ENCODE results near the gene ARL5C.

Gene ARL5C

DNA sequence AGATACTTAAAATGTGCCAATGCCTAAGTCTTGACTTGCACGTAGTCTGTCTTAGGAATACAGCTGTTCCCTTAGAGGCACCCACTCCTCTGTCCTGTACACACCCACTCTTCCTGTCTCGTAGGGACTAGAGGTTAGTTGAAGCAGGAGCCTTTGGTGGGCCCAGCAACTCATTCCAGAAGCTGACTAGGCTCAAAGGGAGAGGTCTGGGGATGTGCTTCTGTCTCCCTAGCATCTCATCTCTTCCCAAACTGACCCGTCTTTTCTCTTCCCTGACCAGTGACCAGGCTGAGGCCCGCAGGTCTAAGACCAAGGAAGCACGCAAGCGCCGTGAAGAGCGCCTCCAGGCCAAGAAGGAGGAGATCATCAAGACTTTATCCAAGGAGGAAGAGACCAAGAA, 38.3 kb upstream of the ARL5C start:
- Histone ChIP-seq H3K4me1 (ENCODE audit: control insufficient read depth, low read length) (peaks cover 73% of the 10 kb centered on the region), H3K9me2 (replicated peaks; ENCODE audit: control insufficient read depth, low read length) (no peaks in the 10 kb centered on the region), H3K27me3 (ENCODE audit: control insufficient read depth, low read length) (no peaks in the 10 kb centered on the region), H3K4me3 (ENCODE audit: low read length) (no peak overlapping the region), H3K36me3 (ENCODE audit: control insufficient read depth, low read length) (peaks cover 51% of the 10 kb centered on the region), H3K9me3 (ENCODE audit: control insufficient read depth, insufficient read depth, low read length) (no peaks in the 10 kb centered on the region), H3K79me2 (ENCODE audit: control insufficient read depth, low read length) (peaks cover 30% of the 10 kb centered on the region), H3F3A (ENCODE audit: control insufficient read depth, insufficient read depth) (peaks cover 72% of the 10 kb centered on the region), H3K27ac (ENCODE audit: low read depth, low read length) (peak overlapping the region; percentile 31; the same call in 1 of the 2 replicates), H4K20me1 (ENCODE audit: control insufficient read depth, insufficient read depth, low read depth, low read length) (peaks cover 8% of the 10 kb centered on the region; the same call in 1 of the 2 replicates), H3K4me2 (ENCODE audit: low read length) (peak overlapping the region; percentile 11; the same call in 1 of the 2 replicates)
- TF ChIP-seq EZH2phosphoT487 (IDR thresholded peaks at IDR 0.05; ENCODE audit: borderline replicate concordance, low read length), result no peak
- TF ChIP-seq, protein P1, sequence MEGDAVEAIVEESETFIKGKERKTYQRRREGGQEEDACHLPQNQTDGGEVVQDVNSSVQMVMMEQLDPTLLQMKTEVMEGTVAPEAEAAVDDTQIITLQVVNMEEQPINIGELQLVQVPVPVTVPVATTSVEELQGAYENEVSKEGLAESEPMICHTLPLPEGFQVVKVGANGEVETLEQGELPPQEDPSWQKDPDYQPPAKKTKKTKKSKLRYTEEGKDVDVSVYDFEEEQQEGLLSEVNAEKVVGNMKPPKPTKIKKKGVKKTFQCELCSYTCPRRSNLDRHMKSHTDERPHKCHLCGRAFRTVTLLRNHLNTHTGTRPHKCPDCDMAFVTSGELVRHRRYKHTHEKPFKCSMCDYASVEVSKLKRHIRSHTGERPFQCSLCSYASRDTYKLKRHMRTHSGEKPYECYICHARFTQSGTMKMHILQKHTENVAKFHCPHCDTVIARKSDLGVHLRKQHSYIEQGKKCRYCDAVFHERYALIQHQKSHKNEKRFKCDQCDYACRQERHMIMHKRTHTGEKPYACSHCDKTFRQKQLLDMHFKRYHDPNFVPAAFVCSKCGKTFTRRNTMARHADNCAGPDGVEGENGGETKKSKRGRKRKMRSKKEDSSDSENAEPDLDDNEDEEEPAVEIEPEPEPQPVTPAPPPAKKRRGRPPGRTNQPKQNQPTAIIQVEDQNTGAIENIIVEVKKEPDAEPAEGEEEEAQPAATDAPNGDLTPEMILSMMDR (IDR thresholded peaks at IDR 0.05; ENCODE audit: low read depth, low read length, poor library complexity, severe bottlenecking), result no peak

DNA sequence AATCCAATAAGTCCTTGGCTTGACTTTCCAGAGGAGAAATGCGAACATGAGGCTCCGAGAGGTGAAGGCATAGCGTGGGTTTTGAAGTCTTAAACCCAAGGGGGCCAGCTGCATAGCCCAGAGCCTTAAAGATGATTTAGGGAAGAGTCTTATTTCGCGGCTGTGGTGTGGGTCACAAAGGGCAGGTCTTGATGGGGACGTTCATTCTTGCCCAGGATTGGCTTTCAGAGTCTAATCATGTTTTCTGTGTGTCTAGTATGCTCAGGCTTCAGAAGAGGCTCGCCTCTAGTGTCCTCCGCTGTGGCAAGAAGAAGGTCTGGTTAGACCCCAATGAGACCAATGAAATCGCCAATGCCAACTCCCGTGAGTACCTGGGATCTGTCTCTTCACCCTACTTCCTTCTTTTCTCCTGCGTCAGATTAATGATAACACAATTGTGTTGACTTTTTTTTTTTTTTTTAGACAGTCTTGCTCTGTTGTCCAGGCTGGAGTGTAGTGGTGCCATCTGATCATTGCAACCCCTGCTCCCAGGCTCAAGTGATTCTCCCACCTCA, 35.1 kb upstream of the ARL5C start:
- H3K9me2 ChIP-seq (replicated peaks; ENCODE audit: control insufficient read depth, low read length), result no peaks in the 10 kb centered on the region
- H3K9me3 ChIP-seq (ENCODE audit: control insufficient read depth, insufficient read depth, low read length), result no peaks in the 10 kb centered on the region
- H3K79me2 ChIP-seq (ENCODE audit: control insufficient read depth, low read length), result peaks cover 45% of the 10 kb centered on the region
- H3F3A ChIP-seq (ENCODE audit: control insufficient read depth, insufficient read depth), result peaks cover 69% of the 10 kb centered on the region
- H3K4me1 ChIP-seq (ENCODE audit: control insufficient read depth, low read length), result peaks cover 67% of the 10 kb centered on the region
- H3K36me3 ChIP-seq (ENCODE audit: control insufficient read depth, low read length), result peaks cover 57% of the 10 kb centered on the region
- peak overlapping the region; percentile 92 for H3K27ac ChIP-seq (ENCODE audit: low read depth, low read length)
- H3K4me2 ChIP-seq (ENCODE audit: low read length), result peak overlapping the region; percentile 98
- peak overlapping the region; percentile 100 for H3K4me3 ChIP-seq (ENCODE audit: low read length)
- no peak for TF ChIP-seq EZH2phosphoT487 (IDR thresholded peaks at IDR 0.05; ENCODE audit: borderline replicate concordance, low read length)
- TF ChIP-seq, protein P1 (IDR thresholded peaks at IDR 0.05; ENCODE audit: low read depth, low read length, poor library complexity, severe bottlenecking), result no peak
- peaks cover 13% of the 10 kb centered on the region for H4K20me1 ChIP-seq (ENCODE audit: control insufficient read depth, insufficient read depth, low read depth, low read length)
- no peaks in the 10 kb centered on the region for H3K27me3 ChIP-seq (ENCODE audit: control insufficient read depth, low read length)

DNA sequence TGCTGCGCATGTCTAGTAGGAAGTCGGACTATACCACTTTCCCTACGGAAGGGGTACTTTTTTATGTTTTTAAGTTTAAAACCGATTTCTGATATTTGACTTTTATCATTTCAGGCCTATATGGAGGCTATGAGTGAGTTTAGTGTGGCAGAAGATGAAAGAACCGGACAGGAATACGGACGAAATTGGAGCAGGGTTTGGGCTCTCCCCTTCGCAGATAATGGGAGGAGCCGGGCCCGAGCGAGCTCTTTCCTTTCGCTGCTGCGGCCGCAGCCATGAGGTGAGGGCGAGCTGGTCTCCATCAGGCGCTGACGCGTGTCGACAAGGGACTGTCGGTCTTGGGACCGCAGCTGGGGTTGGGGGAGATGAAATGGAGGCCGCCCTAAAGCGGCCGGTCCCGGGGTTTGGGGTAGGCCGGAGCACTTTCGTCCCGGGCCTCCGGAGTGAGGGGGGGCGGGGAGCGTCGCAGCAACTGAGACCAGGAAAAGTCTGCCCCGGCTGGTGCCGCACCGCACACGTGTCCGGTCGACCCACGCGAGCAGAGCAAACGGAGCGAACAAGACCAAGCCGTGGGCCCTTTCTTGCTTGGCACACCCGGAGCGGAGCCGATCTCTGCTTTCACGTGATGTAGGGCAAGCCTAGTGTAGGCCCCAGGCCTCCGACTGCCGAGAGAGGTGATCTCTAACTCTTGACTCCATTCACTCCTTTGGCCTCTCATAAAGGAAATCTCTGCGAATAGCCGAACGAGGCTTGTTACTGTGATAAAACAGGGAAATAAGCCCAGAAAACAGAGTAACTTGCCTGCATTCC, 34.3 kb upstream of the ARL5C start, which contains the start of gene RPL19:
TSS of gene RPL19 (plus strand) at position 214 of the 810 bp plus-strand sequence. CDS start at position 276, 62 bp downstream.
- peaks cover 64% of the 10 kb centered on the region for H3K36me3 ChIP-seq (ENCODE audit: control insufficient read depth, low read length)
- H3K79me2 ChIP-seq (ENCODE audit: control insufficient read depth, low read length), result peaks cover 52% of the 10 kb centered on the region
- no peaks in the 10 kb centered on the region for H3K9me2 ChIP-seq (replicated peaks; ENCODE audit: control insufficient read depth, low read length)
- TF ChIP-seq, protein P1 (IDR thresholded peaks at IDR 0.05; ENCODE audit: low read depth, low read length, poor library complexity, severe bottlenecking), result no peak
- TF ChIP-seq EZH2phosphoT487 (IDR thresholded peaks at IDR 0.05; ENCODE audit: borderline replicate concordance, low read length), result no peak
- H3F3A ChIP-seq (ENCODE audit: control insufficient read depth, insufficient read depth), result peaks cover 64% of the 10 kb centered on the region
- peak within 1 kb of the TSS; percentile 100 for H3K4me3 ChIP-seq (ENCODE audit: low read length)
- peak within 1 kb of the TSS; percentile 92 for H3K27ac ChIP-seq (ENCODE audit: low read depth, low read length)
- H3K27me3 ChIP-seq (ENCODE audit: control insufficient read depth, low read length), result no peaks in the 10 kb centered on the region
- H3K9me3 ChIP-seq (ENCODE audit: control insufficient read depth, insufficient read depth, low read length), result no peaks in the 10 kb centered on the region
- H3K4me2 ChIP-seq (ENCODE audit: low read length), result peak within 1 kb of the TSS; percentile 98
- H4K20me1 ChIP-seq (ENCODE audit: control insufficient read depth, insufficient read depth, low read depth, low read length), result peaks cover 13% of the 10 kb centered on the region
- peaks cover 73% of the 10 kb centered on the region for H3K4me1 ChIP-seq (ENCODE audit: control insufficient read depth, low read length)

Measured in DOHH2 (cell line).